Neural progenitor cell (in vitro differentiated cells): ENCODE results near the gene SLC34A1.

ENCODE experiments used
- EZH2 ChIP-seq: fragments of 200-600 bp; sonication (generic); IDR thresholded peaks from 2 replicates; pipeline ENCODE4 v1.6.1; 2017; ENCODE audit warnings: antibody characterized with exemption, mild to moderate bottlenecking, moderate library complexity
- EZH2phosphoT487 ChIP-seq: fragments of 200-600 bp; sonication (generic); IDR thresholded peaks from 2 replicates; pipeline ENCODE4 v1.6.1; 2017; ENCODE audit warnings: antibody characterized with exemption
- TF ChIP-seq, protein P1 (sequence below): fragments of 200-600 bp; sonication (generic); IDR thresholded peaks from 2 replicates; pipeline ENCODE4 v1.5.1; 2017; ENCODE audit warnings: antibody characterized with exemption, mild to moderate bottlenecking

- TF ChIP-seq, protein P1, sequence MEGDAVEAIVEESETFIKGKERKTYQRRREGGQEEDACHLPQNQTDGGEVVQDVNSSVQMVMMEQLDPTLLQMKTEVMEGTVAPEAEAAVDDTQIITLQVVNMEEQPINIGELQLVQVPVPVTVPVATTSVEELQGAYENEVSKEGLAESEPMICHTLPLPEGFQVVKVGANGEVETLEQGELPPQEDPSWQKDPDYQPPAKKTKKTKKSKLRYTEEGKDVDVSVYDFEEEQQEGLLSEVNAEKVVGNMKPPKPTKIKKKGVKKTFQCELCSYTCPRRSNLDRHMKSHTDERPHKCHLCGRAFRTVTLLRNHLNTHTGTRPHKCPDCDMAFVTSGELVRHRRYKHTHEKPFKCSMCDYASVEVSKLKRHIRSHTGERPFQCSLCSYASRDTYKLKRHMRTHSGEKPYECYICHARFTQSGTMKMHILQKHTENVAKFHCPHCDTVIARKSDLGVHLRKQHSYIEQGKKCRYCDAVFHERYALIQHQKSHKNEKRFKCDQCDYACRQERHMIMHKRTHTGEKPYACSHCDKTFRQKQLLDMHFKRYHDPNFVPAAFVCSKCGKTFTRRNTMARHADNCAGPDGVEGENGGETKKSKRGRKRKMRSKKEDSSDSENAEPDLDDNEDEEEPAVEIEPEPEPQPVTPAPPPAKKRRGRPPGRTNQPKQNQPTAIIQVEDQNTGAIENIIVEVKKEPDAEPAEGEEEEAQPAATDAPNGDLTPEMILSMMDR: peak; percentile 95
- TF ChIP-seq EZH2 (no peak), EZH2phosphoT487 (no peak)
Observed at GRCh38 chr5:177390363-177391300, 6.4 kb downstream of the SLC34A1 start.
